Activated CD8-positive, alpha-beta T cell treated with anti-CD3 and anti-CD28 coated beads for 36 hours (primary cell): ENCODE data around the gene MRGPRF. TPM values are rescaled to one million over a fixed set of nuclear protein-coding genes. Genes with fewer than 3 reads are reported as not detected.

ENCODE experiments used
- ATAC-seq: fragments of 200-7000 bp; cut with Tn5 transposase; one replicate; pipeline ENCODE4 v1.10.0; 2021; ENCODE audit warnings: mild to moderate bottlenecking, moderate library complexity
- CTCF ChIA-PET: fragments of 350-600 bp; sonication (Branson Sonifier 250); formaldehyde crosslinking; loops from one replicate; lab custom pipeline; 2021; ENCODE audit warnings: antibody characterized with exemption; lab: Charles Lee
- POLR2A ChIA-PET: fragments of 350-600 bp; sonication (Branson Sonifier 250); formaldehyde crosslinking; loops from one replicate; lab custom pipeline; 2021; ENCODE audit warnings: antibody characterized with exemption; lab: Charles Lee
- DNase-seq: peaks from one replicate; pipeline ENCODE4 v3.0.0-alpha.2; 2020
- H3K27ac Mint-ChIP-seq: one replicate; pipeline ENCODE4 v1.8.0; 2021; ENCODE audit warnings: mild to moderate bottlenecking, mixed read lengths
- H3K27me3 Mint-ChIP-seq: one replicate; pipeline ENCODE4 v1.8.0; 2021; ENCODE audit warnings: mixed read lengths
- H3K36me3 Mint-ChIP-seq: one replicate; pipeline ENCODE4 v1.8.0; 2021; ENCODE audit warnings: low read depth, mixed read lengths
- H3K4me1 Mint-ChIP-seq: one replicate; pipeline ENCODE4 v1.8.0; 2021; ENCODE audit warnings: low read depth, mixed read lengths
- H3K4me3 Mint-ChIP-seq: one replicate; pipeline ENCODE4 v1.8.0; 2021; ENCODE audit warnings: mild to moderate bottlenecking, moderate library complexity, mixed read lengths
- H3K9me3 Mint-ChIP-seq: one replicate; pipeline ENCODE4 v1.8.0; 2021; ENCODE audit warnings: mixed read lengths
- CTCF ChIP-seq: fragments of 200-600 bp; IDR thresholded peaks from one replicate; pipeline ENCODE4 v1.8.0; 2022; ENCODE audit warnings: antibody characterized with exemption, mild to moderate bottlenecking
- intact Hi-C: fragments of 100-400 bp; cut with micrococcal nuclease; formaldehyde crosslinking; loops from one replicate; pipeline ENCODE4 v1.10.0; 2022
- total RNA-seq, 2 experiments: library from RNA; stranded (reverse); gene quantifications; one replicate each; pipeline ENCODE4 v1.2.3, GENCODE V29; 2021

The MRGPRF gene
- total RNA-seq, 2 experiments from 2014 or later: not detected

- Mint-ChIP-seq H3K27me3 (peaks cover 4% of the 10 kb centered on the region), H3K9me3 (no peaks in the 10 kb centered on the region), H3K36me3 (no peaks in the 10 kb centered on the region), H3K4me3 (no peak overlapping the region), H3K4me1 (no peaks in the 10 kb centered on the region), H3K27ac (no peak overlapping the region)
- TF ChIP-seq CTCF: no peak
- ATAC-seq (no peak), DNase-seq (no peak)
- ChIA-PET CTCF (interaction anchor here (1.2 to 2.1 kb wide), 2 partner anchors 17 to 115 kb away, joined by 3 to 9 read pairs; no protein-coding TSS in a partner anchor), POLR2A (no interaction called here)
- intact Hi-C loops: no loop called here
Observed at GRCh38 chr11:68973219-68973618, 39.8 kb downstream of the MRGPRF start.

- Mint-ChIP-seq H3K4me1 (peaks cover 2% of the 10 kb centered on the region), H3K27ac (no peak overlapping the region), H3K27me3 (peaks cover 2% of the 10 kb centered on the region), H3K36me3 (no peaks in the 10 kb centered on the region), H3K4me3 (no peak overlapping the region), H3K9me3 (no peaks in the 10 kb centered on the region)
- DNase-seq: no peak
- ATAC-seq: no peak
- intact Hi-C loops: no loop called here
- ChIA-PET POLR2A (no interaction called here), CTCF (interaction anchor here (2.1 kb wide), 1 partner anchor 15 kb away, joined by 9 read pairs; no protein-coding TSS in a partner anchor)
- no peak for TF ChIP-seq CTCF
Observed at GRCh38 chr11:68970921-68971636, 42.0 kb downstream of the MRGPRF start.

- ChIA-PET POLR2A (no interaction called here), CTCF (interaction anchor here (1.2 kb wide), 1 partner anchor 31 kb away, joined by 3 read pairs; no protein-coding TSS in a partner anchor)
- Mint-ChIP-seq H3K36me3 (no peaks in the 10 kb centered on the region), H3K27me3 (peaks cover 2% of the 10 kb centered on the region), H3K4me3 (no peak overlapping the region), H3K4me1 (peaks cover 7% of the 10 kb centered on the region), H3K9me3 (no peaks in the 10 kb centered on the region), H3K27ac (no peak overlapping the region)
- ATAC-seq (no peak), DNase-seq (no peak)
- intact Hi-C loops: no loop called here
- TF ChIP-seq CTCF: no peak
Observed at GRCh38 chr11:68969386-68969785, 43.7 kb downstream of the MRGPRF start.

GRCh38 chr11:68968306-68969250 is 44.5 kb downstream of the MRGPRF start:
- Mint-ChIP-seq H3K27me3 (peaks cover 2% of the 10 kb centered on the region), H3K9me3 (no peaks in the 10 kb centered on the region), H3K4me1 (peaks cover 7% of the 10 kb centered on the region), H3K27ac (no peak overlapping the region), H3K4me3 (no peak overlapping the region), H3K36me3 (no peaks in the 10 kb centered on the region)
- TF ChIP-seq CTCF: no peak
- intact Hi-C loops: no loop called here
- CTCF ChIA-PET: no interaction called here
- POLR2A ChIA-PET: interaction anchor here (0.6 kb wide), 1 partner anchor 459 kb away, joined by 4 read pairs; no protein-coding TSS in a partner anchor
- DNase-seq: no peak
- ATAC-seq: no peak
